ENCODE data around the gene YPEL3.
"Not testable (repeated sequence)": the region's sequence is repeated elsewhere in the genome, so short reads cannot be mapped to it uniquely, and the experiment has no call there.

Gene YPEL3

DNA sequence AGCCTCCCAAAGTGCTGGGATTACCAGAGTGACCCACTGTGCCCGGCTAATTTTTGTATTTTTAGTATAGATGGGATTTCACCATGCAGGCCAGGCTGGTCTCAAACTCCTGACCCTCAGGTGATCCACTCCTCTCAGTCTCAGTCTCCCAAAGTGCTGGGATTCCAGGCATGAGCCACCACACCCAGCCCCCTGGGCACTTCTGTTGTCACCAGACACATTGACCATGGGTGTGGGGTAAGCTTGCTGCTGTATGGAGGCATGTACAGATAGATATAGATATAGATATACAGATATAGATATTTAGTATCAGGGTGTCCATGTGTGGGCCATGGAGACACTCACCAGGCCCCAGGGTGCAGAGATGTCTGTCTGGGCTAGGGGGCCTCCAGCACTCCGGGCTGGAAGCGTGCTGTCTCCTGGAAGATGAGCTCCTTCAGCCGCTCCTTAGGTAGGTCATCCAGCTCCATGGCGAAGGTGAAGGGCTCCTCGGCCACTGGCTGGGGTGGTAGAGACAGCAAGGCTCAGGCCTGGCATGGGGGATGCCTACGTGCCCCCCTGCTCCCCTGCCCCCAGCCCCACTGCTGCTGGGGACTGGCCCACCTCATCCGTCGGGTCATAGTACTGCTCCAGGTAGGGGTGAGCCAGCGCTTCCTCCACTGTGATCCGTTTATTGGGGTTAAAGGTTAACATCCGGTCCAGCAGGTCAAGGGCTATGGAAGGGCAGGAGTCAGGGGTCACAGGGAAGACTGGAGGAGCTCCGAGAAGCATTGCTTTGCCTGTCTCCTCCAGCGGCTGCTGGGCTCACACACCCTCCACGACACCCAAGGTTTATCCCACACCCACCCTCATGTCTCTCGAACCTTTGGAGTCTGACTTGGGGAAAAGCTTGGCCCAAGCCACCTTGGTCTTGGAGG, 20.5 kb upstream of the YPEL3 start:
- no peak for DNase-seq (ENCODE audit: low read depth in 2 of 2)

DNA sequence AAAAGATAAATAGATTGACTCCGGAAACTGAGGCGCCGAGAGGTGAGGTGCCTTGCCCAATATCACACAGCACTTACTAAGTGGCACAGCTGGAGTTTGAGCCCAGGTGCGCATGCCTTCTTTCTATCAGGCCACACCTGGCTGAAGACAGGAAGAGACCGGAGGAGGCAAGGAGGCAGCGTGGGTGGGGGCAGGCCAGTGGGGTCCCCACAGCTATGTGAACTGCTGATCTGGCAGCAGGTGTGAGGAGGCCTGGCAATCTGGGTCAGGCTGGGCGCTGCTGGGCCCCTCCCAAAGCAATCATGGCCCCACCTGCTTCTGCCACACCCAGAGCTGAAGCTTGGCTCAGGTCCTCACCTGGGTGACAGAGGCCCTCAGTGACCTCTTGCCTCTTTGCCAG, 19.2 kb upstream of the YPEL3 start:
- no peak for DNase-seq (ENCODE audit: low read depth in 2 of 2)

DNA sequence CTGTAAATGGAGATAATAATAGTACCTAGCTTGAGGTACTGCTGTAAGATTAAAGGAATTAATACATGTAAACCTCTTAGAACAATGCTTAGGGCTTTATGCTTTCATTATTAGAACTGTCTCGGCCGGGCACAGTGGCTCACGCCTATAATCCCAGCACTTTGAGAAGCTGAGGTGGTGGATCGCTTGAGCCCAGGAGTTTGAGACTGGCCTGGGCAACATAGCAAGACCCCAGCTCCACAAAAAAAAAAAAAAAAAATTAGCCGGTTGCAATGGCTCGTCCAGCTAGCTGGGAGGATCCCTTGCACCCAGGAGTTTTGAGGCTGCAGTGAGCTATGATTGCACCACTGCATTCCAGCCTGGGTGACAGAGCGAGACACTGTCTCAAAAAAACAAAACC, 18.8 kb upstream of the YPEL3 start:
- not testable (repeated sequence) for DNase-seq (ENCODE audit: low read depth in 2 of 2)

DNA sequence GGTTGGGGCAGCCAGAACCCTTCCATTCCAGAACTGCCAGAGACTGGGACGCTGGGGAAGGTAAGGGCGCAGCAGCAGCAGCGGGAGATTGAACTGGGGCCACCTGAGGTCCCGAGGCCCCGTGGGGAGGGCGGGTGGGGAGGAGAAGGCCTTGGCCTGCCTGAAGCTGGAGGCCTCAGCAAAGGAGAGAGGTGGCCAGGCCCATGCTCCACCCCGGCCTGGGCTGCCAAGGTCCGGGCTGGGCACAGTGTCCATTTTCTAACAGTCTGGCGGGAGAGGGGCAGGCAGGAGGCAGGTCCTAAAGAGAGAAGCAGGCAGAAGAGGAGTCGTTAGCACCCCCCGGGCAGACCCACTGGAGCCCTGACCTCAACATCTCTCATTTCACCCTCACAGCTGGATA, 18.4 kb upstream of the YPEL3 start:
- DNase-seq (ENCODE audit: low read depth in 2 of 2): no peak

DNA sequence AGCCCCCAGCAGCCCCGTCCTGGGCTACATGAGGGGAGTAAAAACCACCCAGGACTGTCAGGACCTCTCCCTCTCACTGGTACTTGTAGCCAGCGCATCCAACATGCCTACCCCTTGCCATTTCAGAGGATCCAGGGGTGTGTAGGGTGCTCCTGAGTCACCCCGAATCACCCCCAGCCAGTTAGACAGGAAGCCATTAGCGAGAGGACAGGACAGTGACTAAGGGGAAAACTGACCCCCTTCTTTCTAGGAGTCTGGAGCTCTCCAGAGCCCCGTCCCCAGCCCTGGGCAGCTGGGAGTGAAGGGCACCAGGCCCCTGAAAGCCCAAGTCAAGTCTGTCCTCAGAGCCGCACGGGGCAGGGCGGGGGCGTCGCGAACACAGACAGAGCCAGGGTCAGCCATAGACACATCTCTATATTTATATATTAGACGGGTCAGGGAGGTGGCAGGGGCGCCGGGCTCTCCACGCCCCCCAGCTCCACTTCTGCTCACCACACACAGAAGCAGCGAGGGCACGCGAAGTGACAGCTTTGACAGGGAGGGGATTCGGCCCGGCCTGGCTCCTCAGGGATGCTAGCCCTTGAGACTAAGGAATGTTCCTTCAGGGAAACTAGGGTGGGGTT, 17.8 kb upstream of the YPEL3 start:
- no peak for DNase-seq (ENCODE audit: low read depth in 2 of 2)

DNA sequence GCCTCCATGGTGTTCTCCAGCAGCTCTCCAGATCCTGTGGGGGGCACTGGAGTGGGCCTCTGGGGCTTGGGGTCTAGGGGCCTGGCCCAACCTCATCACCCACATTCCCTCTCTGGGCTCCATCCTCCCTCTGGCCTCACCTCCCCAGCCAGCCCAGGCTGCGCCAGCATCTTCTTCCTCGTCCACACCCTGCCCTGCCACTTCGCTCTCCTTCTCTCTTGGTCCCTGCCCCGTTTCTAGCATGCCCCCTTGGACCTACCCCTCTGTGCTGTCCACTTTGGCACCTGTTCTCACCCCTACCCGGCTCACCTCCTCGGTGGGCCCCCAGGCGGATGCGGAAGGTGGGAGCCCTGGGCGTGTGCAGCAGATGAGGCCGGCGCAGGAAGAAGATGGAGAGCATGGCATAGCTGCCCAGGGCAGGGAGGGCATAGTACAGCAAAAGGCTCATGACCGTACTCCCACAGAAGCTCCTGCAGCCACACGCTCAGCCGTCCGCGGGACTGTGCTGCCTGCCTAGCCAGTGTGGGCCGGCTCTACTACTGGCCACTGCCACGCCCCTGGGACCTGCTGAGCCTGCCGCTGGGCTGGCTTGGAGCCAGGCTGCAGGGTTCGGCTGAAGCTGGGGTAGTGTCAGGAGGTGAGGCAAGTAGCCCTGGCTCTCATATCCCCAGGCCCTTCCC, 17.2 kb upstream of the YPEL3 start, which contains the start of gene GDPD3:
TSS of gene GDPD3 (minus strand) at position 507 of the 680 bp plus-strand sequence. CDS start at position 448, 59 bp downstream.
- DNase-seq (ENCODE audit: low read depth in 2 of 2): no peak

DNA sequence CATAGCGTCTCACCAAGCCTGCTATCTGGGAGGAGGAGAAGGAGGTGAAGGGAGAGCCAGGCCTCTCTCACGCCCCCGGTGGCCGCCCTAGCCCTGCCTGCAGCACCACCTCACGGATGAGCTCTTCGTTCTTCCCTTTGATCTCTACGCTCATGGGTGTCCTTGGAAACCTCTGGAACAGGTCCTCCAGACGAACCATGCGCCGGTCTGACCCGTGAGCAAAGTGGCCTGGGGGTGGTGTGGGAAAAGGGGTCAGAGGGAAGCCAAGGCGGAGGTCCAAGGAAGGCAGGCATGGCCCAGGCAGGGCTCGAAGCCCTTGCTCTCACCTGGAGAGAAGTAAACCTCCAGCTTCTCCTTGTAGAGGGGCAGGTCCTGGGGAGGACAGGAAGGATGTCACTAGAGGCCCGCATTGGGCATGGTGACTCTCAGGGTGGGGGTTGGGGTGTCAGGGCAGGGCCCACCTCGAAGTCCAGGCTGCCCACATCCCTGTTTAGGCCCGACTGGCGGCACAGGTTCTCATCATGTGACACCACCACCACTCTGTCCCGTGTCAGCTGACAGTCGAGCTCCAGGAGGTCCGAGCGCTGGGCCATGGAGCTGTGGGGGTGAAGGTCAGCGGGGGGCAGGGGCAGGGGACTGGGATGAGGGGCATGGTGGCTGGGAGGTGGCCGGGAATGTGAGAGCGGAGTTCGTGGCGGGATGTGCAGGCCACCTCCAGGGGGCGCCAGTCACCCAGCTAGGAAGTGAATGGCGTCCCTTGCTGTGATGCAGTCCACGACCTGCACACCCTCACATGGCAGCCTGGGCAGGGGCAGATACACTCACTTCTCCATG, 16.4 kb upstream of the YPEL3 start:
- peak; percentile 30 to 32 for DNase-seq (ENCODE audit: low read depth in 2 of 2)

DNA sequence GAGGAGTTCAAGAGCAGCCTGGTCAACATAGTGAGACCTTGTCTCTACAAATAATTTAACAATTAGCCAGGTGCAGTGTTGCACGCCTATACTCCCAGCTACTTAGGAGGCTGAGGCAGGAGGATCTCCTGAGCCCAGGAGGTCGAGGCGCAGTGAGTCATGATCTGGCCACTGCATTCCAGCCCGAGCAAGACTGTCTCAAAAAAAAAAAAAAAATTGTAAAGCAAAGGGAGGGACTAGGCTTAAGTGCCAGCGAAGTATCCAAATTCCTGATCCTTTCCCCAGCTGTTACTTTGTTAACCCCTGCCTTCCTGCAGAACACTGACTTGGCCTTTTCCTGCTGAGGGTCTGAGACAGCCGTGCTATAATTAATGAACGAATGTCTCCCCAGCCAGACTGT, 14.6 kb upstream of the YPEL3 start:
- no peak for DNase-seq (ENCODE audit: low read depth in 2 of 2)

DNA sequence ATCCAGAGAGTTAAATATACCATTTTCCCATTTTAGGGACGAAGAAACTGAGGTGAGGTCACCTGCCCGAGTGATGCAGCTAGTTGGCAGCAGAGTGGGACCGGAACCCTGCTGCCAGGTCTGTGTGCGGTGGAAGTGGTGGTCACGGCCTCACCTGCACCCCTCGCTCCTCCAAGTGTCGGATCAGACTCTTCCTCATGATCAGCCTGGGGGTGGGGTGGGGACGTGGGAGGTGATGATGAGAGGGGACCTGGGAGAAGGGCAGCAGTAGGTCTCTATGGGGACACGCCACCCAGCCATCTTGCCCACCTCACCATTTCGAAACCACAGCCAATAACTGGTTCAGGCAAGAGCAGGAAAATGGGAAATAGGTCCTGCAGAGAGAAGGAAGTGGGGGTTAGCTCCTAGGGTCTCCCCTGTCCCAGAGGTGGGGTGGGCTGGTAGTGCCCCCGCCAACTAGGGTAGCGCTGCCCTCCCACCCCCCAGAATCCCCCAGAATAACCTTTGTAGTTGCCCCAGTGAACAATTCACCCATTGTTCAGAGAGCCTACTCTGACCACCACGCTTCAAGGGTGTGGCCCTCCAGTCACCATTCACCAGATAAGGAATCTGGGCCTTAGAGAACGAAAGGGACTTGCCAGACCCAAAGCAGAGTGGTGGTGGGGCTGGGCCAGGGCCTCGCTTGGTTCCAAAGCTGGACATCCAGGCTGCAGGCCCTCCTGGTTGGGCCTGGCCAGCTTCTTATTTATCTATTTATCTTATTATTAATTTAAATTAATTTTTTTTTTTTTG, 12.2 kb upstream of the YPEL3 start:
- DNase-seq (ENCODE audit: low read depth in 2 of 2): no peak

DNA sequence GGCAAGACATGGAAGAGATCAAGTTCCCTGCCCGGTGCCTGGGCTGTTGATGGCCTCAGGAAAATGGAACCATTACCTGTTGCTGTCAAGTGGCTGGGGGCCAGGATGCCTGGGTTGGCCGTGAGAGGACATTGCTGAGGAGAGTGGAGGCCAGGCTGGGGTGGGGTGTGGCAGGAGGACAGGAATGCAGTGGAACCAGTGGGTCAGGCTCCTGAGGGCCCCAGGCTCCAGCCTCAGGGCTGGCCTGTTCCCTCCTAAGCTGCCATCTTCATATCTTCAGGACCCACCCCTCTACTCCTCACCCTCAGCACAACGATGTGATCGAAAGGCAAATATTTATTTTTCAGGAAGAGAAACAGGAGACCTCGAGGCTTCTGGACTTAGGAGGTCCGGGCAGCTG, 8.5 kb upstream of the YPEL3 start:
- no peak for DNase-seq (ENCODE audit: low read depth in 2 of 2)

DNA sequence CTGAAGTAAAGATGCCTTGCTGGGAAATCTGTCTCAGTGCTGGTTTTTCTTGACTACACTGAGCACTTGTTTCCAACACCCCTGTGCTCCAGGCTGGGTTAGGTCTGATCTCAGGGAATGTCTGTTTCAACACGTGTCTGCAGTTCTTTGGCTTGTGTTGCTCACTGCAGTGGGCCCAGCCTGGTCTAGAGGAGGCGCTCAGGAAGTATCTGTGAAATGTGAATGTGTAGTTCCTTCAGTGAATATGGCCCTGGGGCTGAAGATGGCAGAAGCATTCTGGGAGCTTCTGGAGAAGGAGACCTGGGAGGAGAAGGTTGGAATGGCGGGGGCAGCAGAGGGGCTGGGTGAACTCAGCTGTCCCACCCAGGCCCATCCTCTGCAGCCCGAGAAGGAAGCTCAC, 8.1 kb upstream of the YPEL3 start:
- no peak for DNase-seq (ENCODE audit: low read depth in 2 of 2)

DNA sequence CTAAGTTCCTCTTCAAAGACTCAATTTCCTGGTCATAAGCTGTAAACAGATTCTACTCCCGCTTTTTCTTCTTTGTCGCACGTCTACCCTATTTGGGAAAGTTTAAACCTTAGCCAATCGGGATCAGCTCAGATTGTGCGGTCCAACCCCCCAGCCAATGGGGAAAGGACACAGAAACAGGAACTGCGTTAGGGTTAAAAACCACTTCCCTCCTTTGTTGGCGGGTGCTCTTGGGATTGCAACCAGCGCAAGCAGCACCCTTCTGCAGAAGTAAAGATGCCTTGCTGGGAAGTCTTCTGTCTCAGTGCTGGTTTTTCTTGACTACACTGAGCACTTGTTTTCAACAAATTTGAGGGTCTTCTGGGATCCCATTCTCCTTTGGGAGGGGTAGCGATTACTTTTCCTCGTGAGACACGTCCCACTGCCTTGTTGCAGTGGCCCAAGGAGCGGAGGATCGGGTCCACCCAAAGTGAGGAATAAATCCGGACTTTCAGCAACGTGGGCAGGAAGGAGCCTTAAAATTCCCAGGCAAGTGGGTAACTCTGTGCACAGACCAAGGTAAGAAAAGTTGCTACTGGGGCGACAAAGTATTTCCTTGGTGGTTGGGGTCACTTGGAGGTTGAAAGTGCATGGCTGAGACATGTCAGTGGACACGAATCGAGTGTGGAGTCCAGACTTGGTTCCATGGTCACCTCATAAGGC, 1.0 kb upstream of the YPEL3 start:
- DNase-seq (ENCODE audit: low read depth in 2 of 2): no peak

DNA sequence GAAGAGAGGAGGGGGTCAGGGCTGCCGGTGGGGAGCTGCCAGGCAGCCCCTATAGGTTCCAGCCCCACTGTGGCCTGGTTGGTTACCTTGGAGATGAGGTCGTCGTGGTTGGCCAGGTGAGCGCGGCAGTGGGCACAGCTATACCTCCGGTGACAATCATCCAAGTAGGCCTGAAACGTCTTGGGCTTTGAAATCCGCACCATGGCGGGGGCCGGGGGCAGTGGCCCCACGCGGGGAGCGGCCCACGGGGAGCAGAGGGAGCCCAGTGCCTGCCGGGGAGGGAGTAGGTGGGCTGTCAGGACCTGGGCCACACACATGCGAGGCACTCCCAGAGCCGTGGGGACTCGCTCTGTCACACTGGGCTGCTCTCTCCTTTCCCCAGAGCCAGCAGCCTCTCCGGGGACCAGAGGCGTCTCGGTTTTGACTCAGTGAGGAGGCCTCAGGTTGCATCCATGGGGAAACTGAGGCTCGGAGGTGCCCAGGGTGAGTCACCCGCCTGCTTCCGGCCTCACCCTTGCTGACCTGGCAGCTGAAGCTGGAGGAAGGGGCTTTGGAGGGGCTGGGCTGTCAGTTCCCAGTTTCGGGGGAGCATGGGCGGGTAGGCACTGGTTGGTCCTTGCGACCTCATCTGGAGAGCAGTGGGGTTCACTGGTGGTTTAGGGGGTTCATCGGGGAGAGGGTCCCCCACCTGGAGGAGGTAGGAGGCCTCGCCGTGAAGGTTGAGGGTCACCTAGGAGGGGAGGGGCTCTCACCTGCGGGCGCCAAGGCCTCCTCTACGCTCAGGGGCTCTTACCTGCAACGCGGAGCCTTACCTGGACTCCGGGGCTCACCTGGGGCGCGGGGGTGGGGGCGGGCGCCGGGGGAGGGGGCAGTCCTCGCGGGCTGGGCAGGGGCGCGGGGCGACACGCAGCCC, 591 bp downstream of the YPEL3 start:
- no peak for DNase-seq (ENCODE audit: low read depth in 2 of 2)

DNA sequence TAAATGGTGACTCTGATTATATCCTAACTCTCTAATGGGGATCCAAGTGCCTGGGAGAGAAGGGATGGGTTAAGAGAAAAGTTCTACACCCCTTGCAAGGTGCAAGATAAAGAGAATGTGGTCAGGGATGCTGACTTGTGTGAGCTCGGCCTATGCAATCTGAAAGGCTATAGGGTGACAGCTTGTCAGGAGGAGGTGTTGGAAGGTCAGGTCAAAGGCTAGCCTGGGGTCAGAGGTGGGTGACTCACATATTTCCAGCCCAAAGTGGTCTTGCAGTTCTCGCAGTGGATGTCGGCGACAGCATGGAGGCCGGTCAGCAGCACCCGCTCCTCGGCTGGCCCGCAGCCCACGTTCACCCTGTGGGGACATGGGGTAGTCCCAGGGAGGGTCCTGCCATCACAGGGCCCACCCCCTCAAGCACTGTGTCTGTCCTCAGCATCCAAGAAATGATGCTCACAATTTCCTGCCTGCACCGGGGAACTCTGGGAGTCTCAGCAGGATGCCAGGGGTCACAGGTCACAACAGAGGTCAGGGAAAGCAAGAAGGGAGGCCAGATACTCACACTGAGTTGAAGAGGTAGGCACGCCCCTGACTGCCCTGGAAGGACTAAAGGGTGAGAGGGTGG, 1.4 kb downstream of the YPEL3 start:
- DNase-seq (ENCODE audit: low read depth in 2 of 2): no peak

DNA sequence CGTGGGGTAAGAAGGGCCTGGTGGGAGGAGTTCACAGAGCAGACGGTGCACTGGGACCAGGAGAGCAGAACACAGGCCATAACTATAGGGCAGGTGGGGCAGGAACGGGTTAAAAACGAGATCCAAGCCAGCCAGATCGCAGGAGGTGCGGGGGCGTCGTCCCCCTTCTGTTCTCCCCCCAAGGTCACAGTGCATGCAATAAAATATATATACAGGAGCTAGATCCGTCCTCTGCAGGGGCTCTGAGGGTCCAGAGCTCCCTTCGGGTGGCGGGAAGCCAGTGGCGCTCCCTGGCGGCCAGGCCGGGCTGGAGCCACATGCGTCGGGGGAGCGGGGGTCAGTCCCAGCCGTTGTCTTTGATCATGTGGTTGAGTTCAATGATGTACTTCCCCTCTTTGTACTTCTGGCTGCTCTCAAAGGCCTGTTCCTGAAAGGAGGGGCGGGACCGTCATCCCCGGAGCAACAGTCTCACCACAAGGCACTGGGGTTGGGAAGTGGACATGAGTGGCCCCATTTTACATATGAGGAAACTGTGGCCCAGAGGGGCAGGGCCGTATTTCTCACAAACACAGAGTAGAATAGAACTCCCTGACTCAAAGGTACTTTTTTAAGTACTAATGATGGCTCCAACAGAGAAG, 3.5 kb downstream of the YPEL3 start:
- peak in 1 of 2 donors; percentile 23 for DNase-seq (ENCODE audit: low read depth in 2 of 2)

DNA sequence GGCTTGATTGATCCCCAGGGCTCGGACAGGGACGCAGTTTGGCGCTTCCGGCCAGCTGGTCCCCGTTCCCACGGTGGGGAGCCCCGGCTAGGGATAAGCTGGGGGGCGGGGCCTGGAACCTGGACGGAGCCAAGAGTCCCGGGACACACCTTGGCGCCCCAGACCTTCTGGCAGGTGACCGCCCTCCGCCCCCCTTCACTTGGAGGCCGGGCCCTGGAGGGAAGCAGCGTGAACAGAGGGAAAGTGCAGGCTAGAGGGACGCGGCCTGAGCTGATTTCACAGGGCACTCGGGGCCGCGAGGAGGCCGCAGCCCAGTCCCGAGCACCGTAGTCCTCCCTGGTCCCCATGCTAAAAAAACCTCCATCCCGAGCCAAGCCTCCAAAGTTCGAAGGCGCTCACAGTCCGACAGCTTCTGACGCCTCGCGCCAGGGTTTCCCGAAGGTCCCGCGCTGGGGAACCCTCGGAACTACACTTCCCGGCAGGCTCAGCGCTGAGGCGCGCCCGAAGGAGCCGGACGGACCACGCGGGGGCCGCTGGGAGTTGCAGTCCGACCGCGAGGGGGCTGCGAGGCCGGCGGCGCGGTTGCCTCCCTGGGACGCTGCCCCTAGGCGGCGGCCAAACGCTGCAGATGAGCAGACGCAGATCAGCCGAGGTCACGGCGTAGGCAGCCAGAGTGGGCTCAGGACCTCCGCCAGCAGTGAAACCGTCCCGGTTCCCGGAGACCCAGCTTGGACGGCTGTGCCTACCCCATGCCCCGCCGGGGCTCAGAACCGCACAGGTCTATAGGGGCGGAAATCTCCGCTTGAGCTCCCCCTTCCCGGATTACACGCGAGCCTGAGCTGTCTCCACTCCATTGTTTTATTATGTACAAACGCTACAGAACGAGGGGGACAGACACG, 4.3 kb downstream of the YPEL3 start, which contains the start of gene TBX6:
TSS of gene TBX6 (minus strand) at position 451 of the 899 bp plus-strand sequence. CDS start 731 bp downstream, outside the sequence.
- DNase-seq (ENCODE audit: low read depth in 2 of 2): peak; percentile 79 to 87
